ENCODE data around the gene RARG.

Gene RARG

DNA sequence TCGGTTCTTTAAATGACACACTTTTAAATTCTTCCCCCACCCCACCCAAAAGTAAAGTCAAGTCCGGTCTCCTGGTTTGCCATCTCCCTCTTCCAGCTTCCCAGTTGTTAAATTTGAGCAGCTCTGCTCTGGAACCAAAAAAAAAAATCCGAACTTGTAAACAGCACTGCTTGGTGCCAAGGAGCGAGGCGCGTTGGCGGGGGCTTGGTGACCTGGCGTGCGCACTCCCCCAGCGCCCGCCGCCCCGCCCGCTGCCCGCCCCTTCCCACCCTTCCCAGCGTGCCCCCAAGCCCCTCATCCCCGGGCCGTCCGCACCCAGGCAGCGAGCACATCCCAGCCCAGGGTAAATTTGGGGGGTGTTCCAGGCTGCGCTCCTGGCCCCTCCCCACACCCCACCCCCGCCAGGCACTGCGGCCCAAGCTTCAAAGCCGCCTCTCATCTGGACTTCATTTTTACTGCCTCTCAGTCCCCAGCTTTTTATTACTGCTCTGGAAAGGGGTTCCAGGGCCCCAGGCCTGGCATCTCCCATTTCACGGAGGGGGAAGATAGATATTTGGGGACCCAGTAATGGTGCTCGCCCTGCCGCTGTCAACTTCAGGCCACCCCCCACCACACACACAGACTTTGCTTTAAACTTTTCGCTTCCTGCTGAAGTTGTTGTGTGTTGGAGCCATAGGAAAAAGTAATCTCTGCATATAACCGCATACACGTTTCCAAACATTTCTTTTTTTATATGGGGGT, 13.3 kb downstream of the RARG start:
- Histone ChIP-seq H3K4me1 (ENCODE audit: low read depth, poor library complexity, severe bottlenecking) (peaks cover 47% of the 10 kb centered on the region), H2AFZ (ENCODE audit: low read depth) (no peak overlapping the region), H3K36me3 (ENCODE audit: insufficient read depth) (no peaks in the 10 kb centered on the region), H3K4me3 (IDR thresholded peaks at IDR 0.05; ENCODE audit: insufficient read depth, low read depth, low read length) (no peak overlapping the region), H3K27me3 (ENCODE audit: insufficient read depth, low read depth) (no peaks in the 10 kb centered on the region), H3K9ac (no peak overlapping the region), H3K4me2 (peak overlapping the region; percentile 76), H4K20me1 (ENCODE audit: insufficient read depth) (no peaks in the 10 kb centered on the region), H3K79me2 (ENCODE audit: insufficient read depth, low read depth) (peaks cover 29% of the 10 kb centered on the region; the same call in 1 of the 2 replicates), H3K27ac (no peak overlapping the region)
- TF ChIP-seq, protein P1, sequence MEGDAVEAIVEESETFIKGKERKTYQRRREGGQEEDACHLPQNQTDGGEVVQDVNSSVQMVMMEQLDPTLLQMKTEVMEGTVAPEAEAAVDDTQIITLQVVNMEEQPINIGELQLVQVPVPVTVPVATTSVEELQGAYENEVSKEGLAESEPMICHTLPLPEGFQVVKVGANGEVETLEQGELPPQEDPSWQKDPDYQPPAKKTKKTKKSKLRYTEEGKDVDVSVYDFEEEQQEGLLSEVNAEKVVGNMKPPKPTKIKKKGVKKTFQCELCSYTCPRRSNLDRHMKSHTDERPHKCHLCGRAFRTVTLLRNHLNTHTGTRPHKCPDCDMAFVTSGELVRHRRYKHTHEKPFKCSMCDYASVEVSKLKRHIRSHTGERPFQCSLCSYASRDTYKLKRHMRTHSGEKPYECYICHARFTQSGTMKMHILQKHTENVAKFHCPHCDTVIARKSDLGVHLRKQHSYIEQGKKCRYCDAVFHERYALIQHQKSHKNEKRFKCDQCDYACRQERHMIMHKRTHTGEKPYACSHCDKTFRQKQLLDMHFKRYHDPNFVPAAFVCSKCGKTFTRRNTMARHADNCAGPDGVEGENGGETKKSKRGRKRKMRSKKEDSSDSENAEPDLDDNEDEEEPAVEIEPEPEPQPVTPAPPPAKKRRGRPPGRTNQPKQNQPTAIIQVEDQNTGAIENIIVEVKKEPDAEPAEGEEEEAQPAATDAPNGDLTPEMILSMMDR (conservative IDR thresholded peaks at IDR 0.05; ENCODE audit: low read depth, low read length): no peak

DNA sequence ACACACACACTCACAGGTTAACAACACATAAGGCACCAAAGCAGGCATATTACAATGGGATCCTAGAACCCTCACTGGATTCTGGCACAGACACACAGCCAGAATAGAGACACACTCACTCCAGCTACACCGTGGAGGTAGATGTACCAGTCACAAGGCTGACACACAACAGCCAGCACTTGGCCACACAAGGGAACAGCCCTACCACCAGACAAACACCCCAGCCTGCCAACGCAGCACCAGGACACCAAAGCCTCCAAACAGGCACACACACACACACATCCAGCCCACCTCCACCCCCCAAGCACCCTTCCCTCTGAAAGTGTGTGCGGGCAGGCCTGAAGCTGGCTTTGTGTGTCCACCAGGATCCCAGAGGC, 14.1 kb downstream of the RARG start:
- no peaks in the 10 kb centered on the region for H3K36me3 ChIP-seq (ENCODE audit: insufficient read depth)
- H2AFZ ChIP-seq (ENCODE audit: low read depth): no peak overlapping the region
- no peak overlapping the region for H3K4me3 ChIP-seq (IDR thresholded peaks at IDR 0.05; ENCODE audit: insufficient read depth, low read depth, low read length)
- H4K20me1 ChIP-seq (ENCODE audit: insufficient read depth): no peaks in the 10 kb centered on the region
- H3K27me3 ChIP-seq (ENCODE audit: insufficient read depth, low read depth): no peaks in the 10 kb centered on the region
- H3K9ac ChIP-seq: no peak overlapping the region
- peaks cover 49% of the 10 kb centered on the region for H3K4me1 ChIP-seq (ENCODE audit: low read depth, poor library complexity, severe bottlenecking)
- peaks cover 29% of the 10 kb centered on the region; the same call in 1 of the 2 replicates for H3K79me2 ChIP-seq (ENCODE audit: insufficient read depth, low read depth)
- H3K4me2 ChIP-seq: no peak overlapping the region; the same call in 1 of the 2 replicates
- H3K27ac ChIP-seq: no peak overlapping the region
- TF ChIP-seq, protein P1 (conservative IDR thresholded peaks at IDR 0.05; ENCODE audit: low read depth, low read length): no peak

DNA sequence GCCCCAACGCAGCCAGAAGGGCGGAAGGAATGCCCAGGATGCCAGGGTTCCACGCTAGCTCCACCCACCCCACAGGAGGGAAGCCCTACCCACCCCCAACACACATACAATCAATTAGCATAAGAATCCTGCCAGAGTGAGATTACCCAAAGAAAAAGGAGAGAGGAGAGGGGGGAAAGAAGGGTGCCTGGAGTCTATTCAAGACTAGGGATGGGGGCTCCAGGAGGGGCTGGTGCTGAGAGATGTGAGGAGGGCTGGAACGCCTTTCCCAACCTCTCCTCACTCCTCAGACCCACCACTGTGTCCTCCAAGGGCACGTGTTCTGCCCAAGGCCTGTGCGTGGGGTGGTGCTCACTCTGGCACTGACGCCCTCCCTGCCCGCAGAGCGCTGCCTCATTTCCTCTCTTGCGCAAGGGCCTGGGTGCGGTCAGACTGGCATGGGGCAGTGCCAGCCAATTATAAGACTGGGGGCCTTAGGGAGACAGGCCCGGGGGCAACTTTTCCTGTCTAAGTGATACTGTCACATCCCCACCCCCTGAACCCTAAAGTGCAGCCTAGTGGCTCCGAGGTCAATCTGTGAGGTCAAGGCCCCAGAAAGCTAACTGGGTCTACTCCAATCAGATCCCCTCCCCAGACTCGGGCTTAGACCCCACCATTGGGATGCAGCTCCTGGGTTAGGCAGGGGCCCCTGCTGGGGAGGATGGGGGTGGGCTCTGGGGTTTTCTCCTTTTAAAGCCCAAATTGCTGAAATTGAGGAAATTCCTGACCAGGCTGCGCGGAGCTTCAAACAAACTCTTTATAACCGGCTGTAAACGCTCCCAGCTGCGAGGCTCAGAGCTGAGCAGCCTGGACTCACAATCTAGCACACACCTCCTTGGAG, 14.7 kb downstream of the RARG start:
- Histone ChIP-seq H3K27ac (no peak overlapping the region), H3K9ac (no peak overlapping the region), H3K4me2 (no peak overlapping the region; the same call in 1 of the 2 replicates), H3K27me3 (ENCODE audit: insufficient read depth, low read depth) (no peaks in the 10 kb centered on the region), H3K36me3 (ENCODE audit: insufficient read depth) (no peaks in the 10 kb centered on the region), H2AFZ (ENCODE audit: low read depth) (no peak overlapping the region), H3K4me3 (IDR thresholded peaks at IDR 0.05; ENCODE audit: insufficient read depth, low read depth, low read length) (no peak overlapping the region), H3K79me2 (ENCODE audit: insufficient read depth, low read depth) (peaks cover 29% of the 10 kb centered on the region; the same call in 1 of the 2 replicates), H4K20me1 (ENCODE audit: insufficient read depth) (no peaks in the 10 kb centered on the region), H3K4me1 (ENCODE audit: low read depth, poor library complexity, severe bottlenecking) (peaks cover 48% of the 10 kb centered on the region)
- TF ChIP-seq, protein P1 (conservative IDR thresholded peaks at IDR 0.05; ENCODE audit: low read depth, low read length): no peak

DNA sequence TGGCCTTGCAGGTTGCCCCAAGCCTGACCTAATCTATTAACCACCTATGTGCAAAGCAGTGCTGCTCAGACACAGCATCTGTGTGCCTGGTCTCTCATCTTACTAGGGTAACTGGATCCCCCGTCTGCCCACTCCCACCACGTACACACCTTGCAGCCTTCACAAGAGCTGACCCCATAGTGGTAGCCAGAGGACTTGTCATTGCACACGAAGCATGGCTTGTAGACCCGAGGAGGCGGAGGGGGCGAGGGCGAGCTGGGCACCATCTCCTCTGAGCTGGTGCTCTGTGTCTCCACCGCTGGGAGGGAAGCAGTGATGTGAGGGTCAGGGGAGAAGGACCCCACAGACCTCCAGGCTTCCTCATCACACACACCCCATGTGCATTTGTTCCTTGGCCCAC, 16.5 kb downstream of the RARG start:
- H3K27ac ChIP-seq: no peak overlapping the region
- H3K4me1 ChIP-seq (ENCODE audit: low read depth, poor library complexity, severe bottlenecking): peaks cover 59% of the 10 kb centered on the region
- H3K4me3 ChIP-seq (IDR thresholded peaks at IDR 0.05; ENCODE audit: insufficient read depth, low read depth, low read length): no peak overlapping the region
- no peak overlapping the region for H3K9ac ChIP-seq
- H3K36me3 ChIP-seq (ENCODE audit: insufficient read depth): no peaks in the 10 kb centered on the region
- no peaks in the 10 kb centered on the region for H3K27me3 ChIP-seq (ENCODE audit: insufficient read depth, low read depth)
- no peaks in the 10 kb centered on the region for H4K20me1 ChIP-seq (ENCODE audit: insufficient read depth)
- H3K4me2 ChIP-seq: no peak overlapping the region
- no peak overlapping the region for H2AFZ ChIP-seq (ENCODE audit: low read depth)
- H3K79me2 ChIP-seq (ENCODE audit: insufficient read depth, low read depth): peaks cover 29% of the 10 kb centered on the region; the same call in 1 of the 2 replicates
- TF ChIP-seq, protein P1 (conservative IDR thresholded peaks at IDR 0.05; ENCODE audit: low read depth, low read length): no peak
